DOHH2 (cell line): ENCODE measurements around the gene CABP1.

Experiments used
- H3F3A ChIP-seq: fragments of 200-600 bp; sonication (generic), shearing (Covaris generic); 2 replicates; pipeline ENCODE4 v1.6.0; 2016; ENCODE audit warnings: antibody characterized with exemption, mild to moderate bottlenecking; ENCODE audit not compliant: control insufficient read depth, insufficient read depth
- H3K27ac ChIP-seq: fragments of 200-600 bp; sonication (generic); 2 replicates; pipeline ENCODE4 v1.5.1; 2014; ENCODE audit warnings: low read depth, mild to moderate bottlenecking, low read length, moderate library complexity
- H3K27me3 ChIP-seq: fragments of 200-600 bp; sonication (generic); 2 replicates; pipeline ENCODE4 v1.6.1; 2014; ENCODE audit warnings: mild to moderate bottlenecking, low read length, mixed read lengths; ENCODE audit not compliant: control insufficient read depth
- H3K36me3 ChIP-seq: fragments of 200-600 bp; sonication (generic); 2 replicates; pipeline ENCODE4 v1.6.1; 2014; ENCODE audit warnings: mild to moderate bottlenecking, low read length, moderate library complexity, mixed read lengths; ENCODE audit not compliant: control insufficient read depth
- H3K4me1 ChIP-seq: fragments of 200-600 bp; sonication (generic); 2 replicates; pipeline ENCODE4 v1.6.1; 2014; ENCODE audit warnings: mild to moderate bottlenecking, low read length, mixed read lengths; ENCODE audit not compliant: control insufficient read depth
- H3K4me2 ChIP-seq: fragments of 200-600 bp; sonication (generic); 2 replicates; pipeline ENCODE4 v1.6.0; 2014; ENCODE audit warnings: mild to moderate bottlenecking, low read length, moderate library complexity
- H3K4me3 ChIP-seq: fragments of 200-600 bp; sonication (generic); 2 replicates; pipeline ENCODE4 v1.5.1; 2014; ENCODE audit warnings: mild to moderate bottlenecking, low read length, mixed read lengths
- H3K79me2 ChIP-seq: fragments of 200-600 bp; sonication (generic); 2 replicates; pipeline ENCODE4 v1.6.1; 2014; ENCODE audit warnings: mild to moderate bottlenecking, low read length, mixed read lengths; ENCODE audit not compliant: control insufficient read depth
- H3K9me2 ChIP-seq: fragments of 200-600 bp; sonication (generic); replicated peaks from 2 replicates; pipeline ENCODE4 v1.6.1; 2014; ENCODE audit warnings: mild to moderate bottlenecking, low read length, mixed read lengths; ENCODE audit not compliant: control insufficient read depth
- H3K9me3 ChIP-seq: fragments of 200-600 bp; sonication (generic); 2 replicates; pipeline ENCODE4 v1.6.1; 2014; ENCODE audit warnings: antibody characterized with exemption, low read length, mixed read lengths; ENCODE audit not compliant: control insufficient read depth, insufficient read depth
- H4K20me1 ChIP-seq: fragments of 200-600 bp; sonication (generic); 2 replicates; pipeline ENCODE4 v1.6.0; 2014; ENCODE audit warnings: low read depth, mild to moderate bottlenecking, antibody characterized with exemption, low read length, moderate library complexity; ENCODE audit not compliant: control insufficient read depth, insufficient read depth
- EZH2phosphoT487 ChIP-seq: fragments of 200-600 bp; sonication (generic); IDR thresholded peaks from 2 replicates; pipeline ENCODE4 v1.6.1; 2017; ENCODE audit warnings: borderline replicate concordance, mild to moderate bottlenecking, antibody characterized with exemption, low read length, moderate library complexity, mixed read lengths
- TF ChIP-seq, protein P1 (sequence below): fragments of 200-600 bp; sonication (generic); IDR thresholded peaks from one replicate; pipeline ENCODE4 v1.5.1; 2014; ENCODE audit warnings: antibody characterized with exemption, mild to moderate bottlenecking, low read depth, low read length; ENCODE audit not compliant: poor library complexity, severe bottlenecking

CABP1 gene

DNA sequence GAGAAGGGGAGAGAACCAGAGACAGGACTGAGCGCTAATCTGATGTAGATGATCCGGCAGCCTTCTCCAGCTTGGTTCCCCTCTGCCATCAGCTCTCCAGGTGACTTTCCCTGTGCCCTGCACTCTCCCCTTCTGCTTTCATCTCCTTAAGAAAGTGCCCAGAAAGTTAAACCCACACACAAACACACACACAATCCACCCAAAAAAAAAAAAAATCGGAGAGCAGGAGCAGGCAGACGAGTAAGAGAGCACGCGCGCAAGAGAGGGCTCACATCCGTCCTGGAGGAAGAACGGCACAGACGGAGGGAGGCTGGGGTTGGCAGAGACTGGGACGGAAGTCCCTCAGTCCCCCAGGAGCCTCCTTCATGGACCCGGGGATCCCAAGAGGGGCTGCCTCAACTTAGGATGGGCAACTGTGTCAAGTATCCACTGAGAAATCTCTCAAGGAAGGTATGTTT is 9.8 kb downstream of the CABP1 start:
- TF ChIP-seq, protein P1, sequence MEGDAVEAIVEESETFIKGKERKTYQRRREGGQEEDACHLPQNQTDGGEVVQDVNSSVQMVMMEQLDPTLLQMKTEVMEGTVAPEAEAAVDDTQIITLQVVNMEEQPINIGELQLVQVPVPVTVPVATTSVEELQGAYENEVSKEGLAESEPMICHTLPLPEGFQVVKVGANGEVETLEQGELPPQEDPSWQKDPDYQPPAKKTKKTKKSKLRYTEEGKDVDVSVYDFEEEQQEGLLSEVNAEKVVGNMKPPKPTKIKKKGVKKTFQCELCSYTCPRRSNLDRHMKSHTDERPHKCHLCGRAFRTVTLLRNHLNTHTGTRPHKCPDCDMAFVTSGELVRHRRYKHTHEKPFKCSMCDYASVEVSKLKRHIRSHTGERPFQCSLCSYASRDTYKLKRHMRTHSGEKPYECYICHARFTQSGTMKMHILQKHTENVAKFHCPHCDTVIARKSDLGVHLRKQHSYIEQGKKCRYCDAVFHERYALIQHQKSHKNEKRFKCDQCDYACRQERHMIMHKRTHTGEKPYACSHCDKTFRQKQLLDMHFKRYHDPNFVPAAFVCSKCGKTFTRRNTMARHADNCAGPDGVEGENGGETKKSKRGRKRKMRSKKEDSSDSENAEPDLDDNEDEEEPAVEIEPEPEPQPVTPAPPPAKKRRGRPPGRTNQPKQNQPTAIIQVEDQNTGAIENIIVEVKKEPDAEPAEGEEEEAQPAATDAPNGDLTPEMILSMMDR, result no peak
- no peak for TF ChIP-seq EZH2phosphoT487
- no peaks in the 10 kb centered on the region for H4K20me1 ChIP-seq
- no peaks in the 10 kb centered on the region for H3K9me2 ChIP-seq
- H3F3A ChIP-seq, result no peaks in the 10 kb centered on the region
- peaks cover 49% of the 10 kb centered on the region for H3K27me3 ChIP-seq
- H3K4me2 ChIP-seq, result no peak overlapping the region
- no peaks in the 10 kb centered on the region for H3K9me3 ChIP-seq
- peaks cover 26% of the 10 kb centered on the region for H3K4me1 ChIP-seq
- H3K4me3 ChIP-seq, result no peak overlapping the region
- H3K27ac ChIP-seq, result no peak overlapping the region
- H3K36me3 ChIP-seq, result no peaks in the 10 kb centered on the region
- no peaks in the 10 kb centered on the region for H3K79me2 ChIP-seq

- Histone ChIP-seq H3K79me2 (no peaks in the 10 kb centered on the region), H3K36me3 (no peaks in the 10 kb centered on the region), H3K27me3 (peaks cover 42% of the 10 kb centered on the region), H3K9me3 (no peaks in the 10 kb centered on the region), H3K4me3 (no peak overlapping the region), H3F3A (no peaks in the 10 kb centered on the region), H3K9me2 (no peaks in the 10 kb centered on the region), H3K4me2 (no peak overlapping the region), H4K20me1 (no peaks in the 10 kb centered on the region), H3K27ac (no peak overlapping the region), H3K4me1 (peaks cover 25% of the 10 kb centered on the region)
- TF ChIP-seq EZH2phosphoT487, result no peak
- TF ChIP-seq, protein P1, result no peak
Measured at GRCh38 chr12:120651821-120652220, 11.4 kb downstream of the CABP1 start.

- Histone ChIP-seq H3K9me2 (no peaks in the 10 kb centered on the region), H3K27me3 (peaks cover 46% of the 10 kb centered on the region), H3K9me3 (no peaks in the 10 kb centered on the region), H3K36me3 (no peaks in the 10 kb centered on the region), H4K20me1 (no peaks in the 10 kb centered on the region), H3F3A (no peaks in the 10 kb centered on the region), H3K79me2 (no peaks in the 10 kb centered on the region), H3K27ac (no peak overlapping the region), H3K4me1 (peaks cover 20% of the 10 kb centered on the region), H3K4me3 (no peak overlapping the region), H3K4me2 (no peak overlapping the region)
- TF ChIP-seq, protein P1, result no peak
- no peak for TF ChIP-seq EZH2phosphoT487
Measured at GRCh38 chr12:120652656-120653435, 12.4 kb downstream of the CABP1 start.
